ENCODE results near the gene EFR3B.
"Not testable (repeated sequence)": the region's sequence is repeated elsewhere in the genome, so short reads cannot be mapped to it uniquely, and the experiment has no call there.

EFR3B gene

DNA sequence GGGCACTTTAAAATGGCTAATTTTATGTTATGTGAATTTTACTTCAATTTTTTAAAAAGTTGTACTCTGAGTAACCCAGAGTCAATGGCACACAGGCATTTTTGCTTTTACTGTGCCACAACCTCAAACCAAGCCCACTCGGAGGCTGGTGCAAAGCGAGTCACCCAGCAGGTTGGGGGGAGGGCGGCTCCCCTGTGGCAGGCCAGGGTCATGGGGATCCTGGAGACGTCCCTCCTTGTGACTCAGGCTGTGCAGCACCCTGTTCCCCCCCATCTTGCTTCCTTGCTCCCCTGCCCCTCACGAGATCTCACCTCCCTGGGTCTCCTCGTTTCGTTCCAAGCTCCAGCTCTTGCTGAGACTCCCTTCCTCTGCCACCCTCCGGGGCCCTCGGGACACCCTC lies 67.9 kb downstream of the EFR3B start:
- no peak for DNase-seq

DNA sequence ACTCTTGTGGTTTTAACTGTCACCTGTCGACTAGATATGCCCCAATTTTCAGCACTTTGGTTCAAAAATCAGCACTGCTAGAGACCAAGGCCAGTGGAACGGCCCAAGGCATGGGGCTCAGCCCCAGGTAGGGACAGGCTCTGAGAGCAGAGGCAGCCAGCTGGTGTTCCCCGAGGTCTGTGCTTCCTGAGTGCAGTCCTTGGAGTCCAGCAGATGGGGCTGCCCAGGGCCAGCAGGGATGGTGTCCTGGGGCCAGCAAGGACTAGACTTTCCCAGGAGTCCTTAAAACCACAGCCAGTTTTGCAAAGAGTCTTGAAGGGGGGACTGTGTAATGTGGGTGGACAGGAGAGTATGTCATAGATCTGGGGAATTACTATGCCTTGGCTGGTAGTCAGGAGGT lies 70.2 kb downstream of the EFR3B start:
- no peak for DNase-seq

DNA sequence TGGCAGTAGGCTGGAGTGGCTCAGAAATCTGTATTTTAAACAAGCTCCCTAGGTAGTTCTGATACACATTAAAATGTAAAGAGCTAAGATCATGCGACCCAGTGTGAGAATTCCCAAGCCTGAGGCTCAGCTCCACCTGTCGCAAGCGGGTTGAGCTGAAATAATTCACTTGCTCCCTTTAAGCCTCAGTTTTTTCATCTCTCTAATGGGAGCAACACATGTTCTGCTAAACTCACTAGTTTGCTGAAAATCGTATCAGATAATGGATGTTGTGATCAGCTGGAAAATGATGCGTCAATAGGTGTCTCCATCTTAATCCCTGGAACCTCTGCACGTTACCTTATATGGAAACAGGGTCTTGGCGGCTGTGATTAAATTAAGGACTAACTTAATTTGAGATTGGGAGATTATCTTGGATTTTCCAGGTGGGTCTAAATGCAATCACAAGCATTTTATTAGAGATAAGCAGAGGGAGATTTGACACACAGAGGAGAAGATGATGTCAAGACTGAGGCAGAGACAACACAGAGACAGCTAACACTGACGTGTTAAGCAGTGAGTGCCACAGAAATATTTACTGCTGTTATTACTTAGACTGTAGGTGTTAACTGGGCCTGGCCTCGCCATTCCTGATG lies 73.5 kb downstream of the EFR3B start:
- DNase-seq = no peak

DNA sequence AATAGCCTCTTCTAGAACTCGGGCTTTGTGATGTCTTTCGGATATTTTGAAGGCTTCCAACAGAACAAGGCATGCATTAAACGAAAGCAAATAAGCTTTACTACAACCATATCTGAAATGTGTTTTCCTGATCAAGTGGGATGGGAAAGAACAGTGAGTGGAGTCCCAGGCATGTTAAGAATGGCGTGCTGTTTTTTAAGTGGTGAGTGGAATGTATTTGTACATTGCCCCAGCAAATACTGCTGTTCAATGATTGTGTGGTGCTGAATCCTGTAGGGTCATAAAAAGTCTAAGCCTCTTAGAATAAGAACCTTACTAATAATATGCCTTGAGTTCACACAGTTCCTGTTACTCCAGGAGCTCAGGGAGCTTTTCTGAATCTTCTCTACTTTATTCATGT lies 74.0 kb downstream of the EFR3B start:
- DNase-seq = no peak

DNA sequence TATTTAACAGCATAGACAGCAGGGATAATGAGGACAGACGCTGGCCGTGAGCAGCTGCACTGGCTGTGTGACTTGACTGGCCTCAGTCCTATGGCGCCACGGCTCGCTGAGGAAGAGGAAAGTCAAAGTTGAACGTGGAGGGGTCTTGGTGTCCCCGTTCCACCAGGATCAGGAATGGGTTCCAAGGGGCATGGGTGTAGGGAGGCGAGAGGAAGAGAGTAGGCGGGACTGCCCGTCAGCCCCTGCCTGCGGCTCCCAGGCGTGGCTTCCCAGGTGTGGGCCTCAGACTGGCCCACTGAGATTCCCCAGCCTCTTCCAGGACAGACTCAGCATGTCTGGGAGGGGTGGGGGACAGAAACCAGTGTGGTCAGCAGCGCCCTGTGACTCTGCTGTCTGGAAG lies 75.1 kb downstream of the EFR3B start:
- no peak for DNase-seq

DNA sequence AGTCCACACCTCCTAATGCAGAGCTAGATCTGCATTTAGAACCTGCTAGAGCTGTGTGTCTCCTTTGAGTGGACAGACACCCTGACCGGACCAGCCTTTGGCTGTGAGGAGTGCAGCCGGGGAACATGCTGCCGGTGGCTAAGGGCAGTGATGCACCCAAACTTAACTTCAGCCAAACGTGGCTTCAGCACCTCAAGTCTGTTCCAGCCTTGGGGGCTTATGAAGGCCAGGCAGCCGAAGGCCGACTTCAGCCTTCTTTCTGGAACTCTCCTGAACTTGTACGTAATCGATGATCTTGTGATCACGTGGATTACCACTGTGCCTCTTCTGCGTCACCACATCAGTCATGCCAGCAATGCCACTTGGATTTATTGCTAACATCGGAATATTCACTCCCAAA lies 77.4 kb downstream of the EFR3B start:
- DNase-seq = no peak

DNA sequence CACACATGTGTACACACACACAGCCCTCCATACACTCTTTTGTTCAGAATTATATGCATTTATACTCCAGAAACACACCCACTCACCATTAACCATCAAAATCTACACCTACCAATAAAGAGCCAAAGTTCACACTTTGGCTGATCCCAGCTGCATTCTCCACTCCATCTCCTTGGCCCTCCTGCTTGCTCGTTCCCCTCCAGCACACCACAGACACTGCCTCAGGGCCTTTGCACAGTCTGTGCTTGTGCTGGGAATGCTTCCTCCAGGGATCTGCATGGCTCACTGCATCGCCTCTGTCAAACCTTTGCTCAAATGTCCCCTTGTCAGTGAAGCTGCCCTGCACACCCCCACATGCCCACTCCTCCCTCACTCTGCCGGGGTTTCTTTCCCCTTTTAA lies 80.5 kb downstream of the EFR3B start:
- DNase-seq = no peak

DNA sequence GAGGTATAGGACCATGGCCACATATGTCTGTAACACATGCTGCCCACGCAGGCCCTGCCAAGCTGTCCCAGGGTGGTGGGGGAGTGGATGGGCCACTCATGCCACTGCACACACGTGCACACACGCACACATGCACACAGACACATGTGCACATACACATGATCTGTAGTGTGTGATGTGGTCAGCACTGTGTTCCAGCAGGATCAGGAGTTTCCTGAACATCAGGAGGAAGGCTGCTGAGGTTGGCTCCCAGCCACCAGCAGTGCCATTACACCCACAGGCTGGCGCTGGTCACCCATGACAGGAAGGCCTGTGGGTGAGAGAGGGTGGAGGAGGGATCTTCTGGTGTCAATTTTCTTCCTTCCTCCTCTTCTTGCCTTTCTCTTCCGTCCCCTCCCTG lies 81.8 kb downstream of the EFR3B start:
- no peak for DNase-seq

DNA sequence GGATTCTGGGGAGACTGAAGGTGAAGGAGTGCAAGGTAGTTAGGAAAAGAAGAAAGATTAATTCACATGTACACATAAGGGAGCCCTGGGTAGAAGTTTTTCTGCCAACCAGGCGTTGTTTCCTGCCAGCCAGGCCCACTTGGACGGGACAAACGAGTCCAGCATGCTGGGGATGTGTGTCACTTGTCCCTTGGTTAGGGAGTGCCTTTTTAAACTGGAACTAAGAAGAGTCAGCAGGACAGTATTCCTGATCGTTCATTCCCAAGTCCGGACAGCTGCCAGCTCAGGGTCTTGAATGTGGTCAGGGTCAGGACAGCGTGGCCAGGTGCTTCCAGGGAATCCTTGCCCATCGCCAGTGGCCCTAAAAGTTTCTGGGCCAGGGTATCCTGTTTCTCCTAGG lies 83.3 kb downstream of the EFR3B start:
- DNase-seq = no peak

DNA sequence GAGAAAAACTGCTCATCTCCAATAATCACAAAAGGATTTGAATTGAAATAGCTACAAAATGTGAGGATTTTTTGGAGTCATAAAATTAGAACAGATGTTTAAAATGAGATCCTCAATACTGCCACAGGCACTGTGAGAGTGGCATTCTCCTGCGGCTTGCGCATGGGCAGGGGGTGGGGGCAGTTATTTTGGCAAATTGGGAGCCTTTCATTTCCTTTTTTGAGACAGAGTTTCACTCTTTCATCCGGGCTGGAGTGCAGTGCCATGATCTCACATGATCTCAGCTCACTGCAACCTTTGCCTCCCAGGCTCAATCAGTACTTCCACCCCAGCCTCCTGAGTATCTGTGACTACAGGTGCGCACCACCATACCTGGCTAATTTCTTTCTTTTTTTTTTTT lies 84.1 kb downstream of the EFR3B start:
- DNase-seq = no peak

DNA sequence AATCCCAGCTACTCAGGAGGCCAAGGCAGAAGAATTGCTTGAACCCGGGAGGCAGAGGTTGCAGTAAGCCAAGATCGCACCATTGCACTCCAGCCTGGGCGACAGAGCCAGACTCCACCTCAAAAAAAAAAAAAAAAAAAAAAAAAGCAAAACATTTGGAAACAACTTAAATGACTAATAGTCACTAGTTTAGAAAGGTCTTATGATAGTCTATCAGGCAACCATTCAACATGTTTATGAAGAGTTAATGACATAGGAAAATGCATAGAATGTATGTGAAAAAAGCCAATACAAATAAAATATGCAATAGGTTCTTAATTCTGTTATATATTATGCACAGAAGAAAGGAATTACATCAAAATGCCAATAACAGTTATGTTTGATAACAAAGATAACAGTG lies 85.2 kb downstream of the EFR3B start:
- not testable (repeated sequence) for DNase-seq

DNA sequence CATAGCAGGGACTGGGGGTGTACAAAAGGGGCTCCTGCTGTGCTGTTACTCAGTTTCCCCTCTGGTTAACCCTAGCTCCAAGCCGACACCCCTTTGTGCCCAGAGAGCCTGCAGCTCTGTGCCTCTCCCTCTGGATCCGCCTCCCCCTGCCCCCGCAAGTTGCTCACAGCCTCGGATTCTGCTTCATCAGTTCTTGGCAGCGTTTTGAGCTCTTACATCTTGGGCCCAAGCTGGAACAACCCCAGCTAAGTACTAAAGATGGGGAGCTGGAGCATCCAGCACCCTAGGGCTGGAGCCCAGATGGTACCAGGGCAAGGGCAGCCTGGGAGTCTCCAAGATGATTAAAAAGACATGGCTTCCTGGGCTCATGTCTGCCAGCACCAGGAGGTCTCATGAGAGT lies 85.8 kb downstream of the EFR3B start:
- DNase-seq = no peak

DNA sequence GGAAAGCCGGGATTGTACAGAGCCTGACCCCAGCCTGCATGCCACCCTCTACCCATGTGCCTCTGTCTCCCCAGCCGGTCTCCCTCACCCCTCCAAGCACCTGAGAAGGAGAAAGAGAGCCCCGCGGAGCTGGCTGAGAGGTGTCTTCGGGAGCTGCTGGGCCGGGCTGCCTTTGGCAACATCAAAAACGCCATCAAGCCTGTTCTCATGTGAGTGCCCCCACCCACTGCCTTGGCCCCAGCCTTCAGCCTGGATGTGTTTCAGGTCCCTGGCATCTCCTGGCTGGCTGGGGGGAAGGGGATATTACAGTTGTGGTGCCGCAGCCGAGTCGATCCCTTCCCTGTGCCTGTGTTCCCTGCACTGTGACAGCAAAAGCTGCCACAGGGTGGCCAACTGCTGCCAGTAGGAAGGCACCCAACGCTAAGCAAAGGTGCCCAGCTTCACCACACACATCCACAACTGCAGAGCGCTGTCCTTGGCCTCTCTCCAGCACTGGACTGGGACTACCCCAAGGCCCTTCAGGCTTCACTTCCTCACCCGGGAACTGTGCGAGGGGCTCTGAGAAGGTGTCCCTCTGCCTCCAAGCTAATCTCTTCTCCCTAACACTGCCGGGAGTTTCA lies 88.1 kb downstream of the EFR3B start:
- DNase-seq = no peak

DNA sequence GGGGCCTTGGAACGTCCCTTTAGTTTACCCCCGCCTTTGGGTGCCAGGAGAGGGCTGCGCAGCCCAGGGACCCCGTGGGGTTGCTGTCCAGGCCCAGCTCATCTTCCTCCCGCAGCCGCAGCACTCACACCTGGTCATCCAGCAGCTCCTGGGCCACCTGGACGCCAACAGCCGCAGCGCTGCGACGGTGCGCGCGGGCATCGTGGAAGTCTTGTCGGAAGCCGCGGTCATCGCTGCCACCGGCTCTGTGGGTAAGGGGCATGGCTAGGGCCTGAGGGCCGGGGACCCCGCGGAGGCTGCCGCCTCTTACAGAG lies 89.3 kb downstream of the EFR3B start:
- DNase-seq = no peak

DNA sequence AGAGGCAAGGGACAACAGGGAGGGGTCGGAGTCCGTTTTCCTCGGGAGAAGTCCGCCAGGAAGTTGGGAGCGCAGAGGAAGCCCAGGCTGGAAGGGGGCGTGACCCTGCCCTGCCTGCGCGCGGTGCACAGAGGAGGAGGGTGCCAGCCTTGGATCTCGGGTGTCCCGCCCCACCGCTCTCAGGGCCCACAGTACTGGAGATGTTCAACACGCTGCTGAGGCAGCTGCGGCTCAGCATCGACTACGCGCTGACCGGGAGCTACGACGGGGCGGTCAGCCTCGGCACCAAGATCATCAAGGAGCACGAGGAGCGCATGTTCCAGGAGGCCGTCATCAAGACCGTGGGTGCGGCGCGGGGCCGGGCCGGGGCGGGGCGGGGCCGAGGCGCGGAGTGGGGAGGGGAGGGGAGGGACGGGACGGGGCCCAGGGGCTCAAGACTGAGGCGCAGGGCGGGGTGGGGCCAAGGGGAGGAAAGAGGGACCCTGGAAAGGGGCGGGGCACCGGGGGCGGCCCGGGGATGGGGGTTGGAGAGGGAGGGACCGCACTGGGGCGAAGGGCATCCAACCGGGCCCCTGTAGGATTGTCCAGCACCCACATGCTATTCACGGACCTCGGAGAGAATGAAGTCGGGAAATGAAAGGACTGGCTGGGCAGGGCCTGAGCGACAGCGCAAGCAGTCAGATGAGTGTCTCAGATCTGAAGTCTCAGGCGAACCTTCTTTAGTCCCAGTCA lies 89.9 kb downstream of the EFR3B start:
- peak in 1 of 2 donors; percentile 2 for DNase-seq

DNA sequence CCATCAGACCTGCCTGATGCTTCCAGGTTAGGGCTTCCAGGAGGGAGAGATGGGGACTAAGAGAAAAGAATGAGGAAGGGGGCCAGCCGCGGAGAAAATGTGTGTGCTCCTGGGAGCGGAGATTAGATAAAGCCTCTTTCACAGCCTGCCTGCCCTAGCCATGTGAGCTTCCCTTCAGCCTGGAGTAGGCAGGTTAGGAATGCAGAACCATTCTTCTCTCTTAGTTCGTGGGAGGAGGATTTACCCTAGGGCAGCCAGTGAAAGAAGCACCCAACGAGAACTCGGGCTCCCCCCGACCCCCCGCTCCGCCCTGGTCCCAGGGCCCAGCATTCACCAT lies 90.4 kb downstream of the EFR3B start:
- no peak for DNase-seq

DNA sequence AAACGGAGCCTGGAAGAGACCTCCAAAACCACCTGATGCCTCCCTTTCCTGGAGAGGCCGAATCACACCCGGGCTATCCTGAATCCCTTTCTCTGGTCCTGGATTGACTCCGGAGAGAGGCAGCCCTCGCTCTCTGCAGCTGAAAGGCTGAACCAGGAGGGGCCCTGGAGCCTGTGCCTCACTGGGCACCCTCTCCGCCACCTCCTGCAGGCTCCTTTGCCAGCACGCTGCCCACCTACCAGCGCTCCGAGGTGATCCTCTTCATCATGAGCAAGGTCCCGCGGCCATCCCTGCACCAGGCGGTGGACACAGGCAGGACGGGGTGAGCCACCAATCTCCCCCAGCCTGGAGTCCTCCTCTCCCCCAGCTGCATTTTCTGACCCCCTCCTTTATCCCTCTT lies 90.8 kb downstream of the EFR3B start:
- DNase-seq = no peak

DNA sequence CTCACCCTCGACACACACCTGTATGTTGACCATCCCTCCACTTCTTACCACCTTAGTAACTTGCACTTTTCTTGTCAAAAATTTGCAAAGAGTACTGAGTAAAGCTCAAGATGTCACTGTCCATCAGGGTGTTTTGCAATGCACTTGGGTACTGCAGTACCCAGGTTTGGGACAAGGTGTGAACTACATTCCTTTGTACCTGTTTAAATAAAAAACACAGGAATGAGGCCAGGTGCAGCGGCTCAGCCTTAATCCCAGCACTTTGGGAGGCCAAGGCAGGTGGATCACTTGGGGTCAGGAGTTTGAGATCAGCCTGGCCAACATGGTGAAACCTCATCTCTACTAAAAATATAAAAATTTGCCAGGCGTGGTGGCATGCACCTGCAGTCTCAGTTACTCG lies 98.7 kb downstream of the EFR3B start:
- not testable (repeated sequence) for DNase-seq

DNA sequence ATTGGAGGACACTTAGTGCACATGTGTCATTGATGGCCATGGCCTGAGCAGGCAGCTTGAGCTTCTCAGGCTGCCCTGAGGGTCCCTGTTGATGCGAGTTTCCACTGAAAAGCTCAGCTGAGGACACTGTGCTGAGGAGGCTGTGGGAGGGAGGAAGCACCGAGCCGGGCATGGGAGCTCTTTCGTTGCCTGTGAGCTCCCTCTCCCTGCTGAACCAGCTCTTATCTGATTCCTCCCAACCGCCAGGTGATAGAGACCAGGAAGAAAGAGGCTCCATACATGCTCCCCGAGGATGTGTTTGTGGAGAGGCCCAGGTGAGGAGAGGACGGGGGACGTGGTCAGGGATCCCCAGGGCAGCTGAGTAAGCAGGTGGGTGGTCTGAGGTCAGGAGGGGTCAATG lies 99.2 kb downstream of the EFR3B start:
- DNase-seq = no peak

DNA sequence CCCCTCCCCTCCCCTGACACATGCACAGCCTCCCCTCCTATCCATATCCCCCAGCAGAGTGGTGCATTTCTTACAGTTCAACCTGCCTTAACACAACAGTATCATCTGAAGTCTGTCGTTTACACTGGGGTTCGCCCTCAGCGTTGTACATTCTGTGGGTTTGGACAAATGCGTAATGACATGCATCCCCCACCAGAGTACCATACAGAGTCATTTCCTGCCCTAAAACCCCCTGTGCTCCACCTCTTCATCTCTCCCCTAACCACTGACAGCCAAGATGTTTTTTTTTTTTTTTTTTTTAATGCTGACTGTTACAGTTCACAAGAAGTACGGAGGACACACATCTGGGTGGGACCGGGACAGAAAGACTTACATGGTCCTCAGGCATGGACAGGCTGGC lies 103.9 kb downstream of the EFR3B start:
- no peak for DNase-seq

DNA sequence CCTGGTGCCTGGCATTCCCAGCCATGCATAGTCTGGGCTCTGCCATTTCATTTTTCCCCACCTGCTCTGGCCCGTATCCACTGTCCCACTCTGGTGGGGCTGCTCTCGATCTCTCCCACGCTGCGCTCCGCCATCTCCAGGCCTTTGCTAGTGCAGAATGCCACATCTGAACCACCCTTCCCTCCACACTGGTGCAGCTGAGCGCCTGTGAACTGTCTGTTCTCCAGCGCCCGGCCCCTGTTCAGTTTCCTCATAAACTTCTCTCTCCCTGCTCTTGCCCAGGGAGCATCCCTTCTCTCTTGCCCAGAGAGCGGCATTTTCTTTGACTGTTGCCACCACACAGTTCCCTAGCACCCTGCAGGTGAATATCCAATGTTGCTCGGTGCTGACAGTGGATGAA lies 105.0 kb downstream of the EFR3B start:
- no peak for DNase-seq

DNA sequence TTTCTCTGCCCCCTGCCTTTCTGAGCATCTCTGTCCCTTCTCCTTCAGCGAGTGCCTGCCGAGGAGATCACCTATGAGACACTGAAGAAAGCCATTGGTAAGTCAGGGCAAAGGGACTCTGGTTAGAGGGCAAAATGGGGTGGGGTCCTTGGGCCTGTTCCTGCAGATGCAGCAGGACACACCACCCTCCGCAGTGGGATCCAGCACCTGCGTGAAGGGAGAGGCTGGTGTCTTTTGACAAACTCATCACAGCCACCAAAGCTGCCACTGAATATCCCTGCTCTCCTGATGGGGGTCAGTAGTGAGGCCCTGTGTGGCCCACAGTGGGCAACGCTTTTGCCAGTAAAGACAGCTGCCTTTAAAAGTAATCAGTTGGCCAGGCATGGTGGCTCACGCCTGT lies 107.8 kb downstream of the EFR3B start:
- no peak for DNase-seq

DNA sequence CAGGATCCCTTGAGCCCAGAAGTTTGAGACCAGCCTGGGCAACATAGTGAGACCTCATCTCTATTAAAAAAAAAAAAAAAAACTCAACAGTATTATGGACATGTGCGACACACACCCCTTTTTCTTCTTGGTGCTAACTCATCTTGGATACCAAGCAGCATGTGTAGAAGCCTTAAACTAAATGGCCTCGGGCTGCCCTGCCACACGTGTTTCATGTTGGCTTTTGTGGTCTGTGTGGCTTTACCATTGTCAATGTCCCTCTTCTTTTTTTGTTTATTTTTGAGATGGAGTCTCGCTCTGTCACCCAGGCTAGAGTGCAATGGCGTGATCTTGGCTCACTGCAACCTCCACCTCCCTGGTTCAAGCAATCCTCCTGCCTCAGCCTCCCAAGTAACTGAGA lies 109.1 kb downstream of the EFR3B start:
- DNase-seq = not testable (repeated sequence)

DNA sequence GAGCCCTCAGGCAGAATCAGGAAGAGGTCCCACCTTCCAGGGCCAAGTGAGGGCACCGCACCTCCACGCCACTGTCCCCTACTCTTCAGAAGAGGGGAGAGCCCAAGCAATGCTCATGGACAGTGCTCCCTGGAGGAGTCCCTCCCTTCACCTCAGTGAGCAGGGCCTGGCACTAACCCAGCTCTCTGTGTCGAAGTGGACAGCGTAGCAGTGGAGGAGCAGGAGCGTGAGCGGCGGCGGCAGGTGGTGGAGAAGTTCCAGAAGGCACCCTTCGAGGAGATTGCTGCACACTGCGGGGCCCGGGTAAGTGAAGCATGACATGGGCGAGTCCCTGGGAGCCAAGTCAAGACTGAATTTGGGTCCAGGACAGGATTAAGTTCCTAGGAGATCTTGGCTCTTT lies 109.8 kb downstream of the EFR3B start:
- no peak for DNase-seq

DNA sequence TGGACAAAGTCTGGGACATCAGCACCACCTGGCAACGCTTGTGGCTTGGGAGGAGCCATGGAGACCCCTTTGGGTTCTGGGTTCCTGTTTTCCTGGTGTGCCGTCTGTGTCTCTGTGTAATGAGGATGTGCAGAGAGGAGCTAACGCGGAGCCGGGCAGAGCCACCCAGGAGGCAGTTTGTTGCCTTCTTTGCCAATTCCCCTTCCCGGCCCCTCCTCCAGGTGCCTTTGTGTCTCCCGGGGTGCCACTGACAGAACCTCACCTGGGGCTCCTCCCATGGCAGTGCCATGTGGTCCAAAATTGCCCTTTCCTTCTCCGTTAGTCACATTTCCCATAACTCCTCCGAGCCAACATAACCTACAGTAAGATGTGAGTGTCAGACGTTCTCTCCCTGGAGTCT lies 113.5 kb downstream of the EFR3B start:
- DNase-seq = no peak
